ENCODE results near the gene GRIP1.
A peak's percentile ranks its signal among the peaks of the same experiment; 100 is the strongest.

GRIP1 gene

GRCh38 chr12:66352197-66352596 lies 326.7 kb downstream of the GRIP1 start:
- peak; percentile 72 for TF ChIP-seq CTCF (IDR thresholded peaks at IDR 0.05)
- TF ChIP-seq ZFX (IDR thresholded peaks at IDR 0.05; ENCODE audit: borderline replicate concordance): no peak
- no peak overlapping the region for H3K27ac ChIP-seq

GRCh38 chr12:66351301-66351700 lies 327.6 kb downstream of the GRIP1 start:
- no peak overlapping the region for H3K27ac ChIP-seq
- TF ChIP-seq ZFX (IDR thresholded peaks at IDR 0.05; ENCODE audit: borderline replicate concordance) (no peak), CTCF (IDR thresholded peaks at IDR 0.05) (no peak)

- TF ChIP-seq CTCF (IDR thresholded peaks at IDR 0.05) (no peak), ZFX (IDR thresholded peaks at IDR 0.05; ENCODE audit: borderline replicate concordance) (no peak)
- H3K27ac ChIP-seq: no peak overlapping the region
Measured at GRCh38 chr12:66345956-66346355, 332.9 kb downstream of the GRIP1 start.

GRCh38 chr12:66345212-66345611 lies 333.7 kb downstream of the GRIP1 start:
- H3K27ac ChIP-seq: no peak overlapping the region
- TF ChIP-seq CTCF (IDR thresholded peaks at IDR 0.05) (no peak), ZFX (IDR thresholded peaks at IDR 0.05; ENCODE audit: borderline replicate concordance) (no peak)

- no peak overlapping the region for H3K27ac ChIP-seq
- TF ChIP-seq ZFX (IDR thresholded peaks at IDR 0.05; ENCODE audit: borderline replicate concordance): no peak
- no peak for TF ChIP-seq CTCF (IDR thresholded peaks at IDR 0.05)
Measured at GRCh38 chr12:66341126-66341525, 337.8 kb downstream of the GRIP1 start.

GRCh38 chr12:66340131-66340530 lies 338.7 kb downstream of the GRIP1 start:
- H3K27ac ChIP-seq: no peak overlapping the region
- TF ChIP-seq CTCF (IDR thresholded peaks at IDR 0.05): no peak
- no peak for TF ChIP-seq ZFX (IDR thresholded peaks at IDR 0.05; ENCODE audit: borderline replicate concordance)

- TF ChIP-seq ZFX (IDR thresholded peaks at IDR 0.05; ENCODE audit: borderline replicate concordance): no peak
- TF ChIP-seq CTCF (IDR thresholded peaks at IDR 0.05): no peak
- no peak overlapping the region for H3K27ac ChIP-seq
Measured at GRCh38 chr12:66337381-66338010, 341.4 kb downstream of the GRIP1 start.

Measured in 22Rv1 (cell line).